Measurements from ENCODE around the gene EPAS1. TPM values are rescaled to one million over a fixed set of nuclear protein-coding genes. Genes with fewer than 3 reads are reported as not detected.

EPAS1 gene
- total and polyA plus RNA-seq, 2 of the 13 experiments (the other 11 are each of a cell fraction or from before 2014, with no cell fraction given): 47.1 to 182 TPM

DNA sequence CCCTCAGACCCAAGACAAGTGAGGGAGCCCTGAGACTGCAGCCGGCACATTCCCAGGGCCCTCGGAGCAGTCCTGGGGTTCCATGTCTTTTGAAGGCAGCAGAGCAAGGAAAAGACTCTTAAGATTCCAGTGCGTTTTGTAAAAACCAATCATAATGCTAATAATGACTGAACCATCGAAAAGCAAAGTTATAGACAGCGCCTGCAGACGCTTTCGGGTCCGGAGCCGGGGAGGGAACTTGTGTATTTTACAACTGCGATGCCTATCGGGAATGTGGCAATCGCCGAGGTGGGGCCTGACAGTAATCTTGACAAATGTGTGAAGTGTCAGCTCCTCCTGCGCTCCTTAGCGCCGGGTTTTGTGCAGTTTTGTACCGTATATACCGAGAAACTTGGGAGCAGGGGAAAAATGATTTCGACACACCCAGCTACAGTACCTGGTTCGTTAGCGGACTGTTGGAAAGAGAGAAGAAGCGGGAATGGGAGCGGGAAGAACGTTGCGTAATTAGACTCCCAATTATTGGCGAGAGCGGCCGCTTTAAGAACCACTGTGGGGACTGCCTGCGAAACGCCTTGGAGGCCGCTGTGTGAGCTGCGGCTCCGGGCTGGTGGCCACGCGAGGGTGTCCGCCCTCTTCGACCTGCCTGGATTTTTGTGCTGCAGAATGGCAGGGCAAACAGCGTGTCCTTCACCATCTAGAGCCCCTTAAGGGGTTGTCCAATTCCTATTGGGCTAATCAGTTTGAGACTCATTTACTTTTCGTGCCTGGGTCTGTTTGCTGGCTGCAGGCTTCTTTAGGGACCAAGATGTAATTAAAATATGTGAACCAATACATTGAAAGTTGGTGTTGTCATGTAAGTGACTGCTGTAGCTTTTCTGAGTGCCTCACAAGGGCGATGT, 2.4 kb downstream of the EPAS1 start (continued):
- no peak for TF ChIP-seq REXO4 (CRISPR knock-in tag; IDR thresholded peaks at IDR 0.05; ENCODE audit: borderline replicate concordance)
- TF ChIP-seq RELA (CRISPR knock-in tag; IDR thresholded peaks at IDR 0.05): no peak
- no peak; the same call in 1 of the 2 replicates for TF ChIP-seq TGIF2 (CRISPR knock-in tag; IDR thresholded peaks at IDR 0.05)
- no peak for TF ChIP-seq KDM2A (CRISPR knock-in tag; IDR thresholded peaks at IDR 0.05; ENCODE audit: borderline replicate concordance, low read depth)
- TF ChIP-seq ZNF660 (CRISPR knock-in tag; IDR thresholded peaks at IDR 0.05; ENCODE audit: borderline replicate concordance, low read depth): no peak
- TF ChIP-seq ZSCAN12 (CRISPR knock-in tag; IDR thresholded peaks at IDR 0.05): no peak
- no peak for TF ChIP-seq ZBTB42 (CRISPR knock-in tag; IDR thresholded peaks at IDR 0.05)
- TF ChIP-seq NONO (IDR thresholded peaks at IDR 0.05): no peak
- TF ChIP-seq NONO (CRISPR knock-in tag; conservative IDR thresholded peaks at IDR 0.05): peak; percentile 16; the same call in 1 of the 2 replicates
- TF ChIP-seq, protein P1, sequence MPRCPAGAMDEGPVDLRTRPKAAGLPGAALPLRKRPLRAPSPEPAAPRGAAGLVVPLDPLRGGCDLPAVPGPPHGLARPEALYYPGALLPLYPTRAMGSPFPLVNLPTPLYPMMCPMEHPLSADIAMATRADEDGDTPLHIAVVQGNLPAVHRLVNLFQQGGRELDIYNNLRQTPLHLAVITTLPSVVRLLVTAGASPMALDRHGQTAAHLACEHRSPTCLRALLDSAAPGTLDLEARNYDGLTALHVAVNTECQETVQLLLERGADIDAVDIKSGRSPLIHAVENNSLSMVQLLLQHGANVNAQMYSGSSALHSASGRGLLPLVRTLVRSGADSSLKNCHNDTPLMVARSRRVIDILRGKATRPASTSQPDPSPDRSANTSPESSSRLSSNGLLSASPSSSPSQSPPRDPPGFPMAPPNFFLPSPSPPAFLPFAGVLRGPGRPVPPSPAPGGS (CRISPR knock-in tag; IDR thresholded peaks at IDR 0.05): no peak
- no peak for TF ChIP-seq RFX5 (IDR thresholded peaks at IDR 0.05; ENCODE audit: low read depth, low read length)
- TF ChIP-seq, protein P2, sequence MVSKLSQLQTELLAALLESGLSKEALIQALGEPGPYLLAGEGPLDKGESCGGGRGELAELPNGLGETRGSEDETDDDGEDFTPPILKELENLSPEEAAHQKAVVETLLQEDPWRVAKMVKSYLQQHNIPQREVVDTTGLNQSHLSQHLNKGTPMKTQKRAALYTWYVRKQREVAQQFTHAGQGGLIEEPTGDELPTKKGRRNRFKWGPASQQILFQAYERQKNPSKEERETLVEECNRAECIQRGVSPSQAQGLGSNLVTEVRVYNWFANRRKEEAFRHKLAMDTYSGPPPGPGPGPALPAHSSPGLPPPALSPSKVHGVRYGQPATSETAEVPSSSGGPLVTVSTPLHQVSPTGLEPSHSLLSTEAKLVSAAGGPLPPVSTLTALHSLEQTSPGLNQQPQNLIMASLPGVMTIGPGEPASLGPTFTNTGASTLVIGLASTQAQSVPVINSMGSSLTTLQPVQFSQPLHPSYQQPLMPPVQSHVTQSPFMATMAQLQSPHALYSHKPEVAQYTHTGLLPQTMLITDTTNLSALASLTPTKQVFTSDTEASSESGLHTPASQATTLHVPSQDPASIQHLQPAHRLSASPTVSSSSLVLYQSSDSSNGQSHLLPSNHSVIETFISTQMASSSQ (IDR thresholded peaks at IDR 0.05; ENCODE audit: low read depth): 0 out of 2 replicates have a peak, but pooled peaks have one; percentile 7
- TF ChIP-seq, protein P2 (CRISPR knock-in tag; IDR thresholded peaks at IDR 0.05; ENCODE audit: borderline replicate concordance): no peak
- no peak for TF ChIP-seq EEA1 (CRISPR knock-in tag; IDR thresholded peaks at IDR 0.05; ENCODE audit: borderline replicate concordance)
- TF ChIP-seq, protein P3, sequence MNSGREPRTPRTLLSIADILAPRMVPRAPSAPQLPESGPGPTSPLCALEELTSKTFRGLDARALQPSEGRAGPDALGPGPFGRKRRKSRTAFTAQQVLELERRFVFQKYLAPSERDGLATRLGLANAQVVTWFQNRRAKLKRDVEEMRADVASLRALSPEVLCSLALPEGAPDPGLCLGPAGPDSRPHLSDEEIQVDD (CRISPR knock-in tag; IDR thresholded peaks at IDR 0.05; ENCODE audit: borderline replicate concordance): no peak
- peak; percentile 69 for TF ChIP-seq ASH2L (IDR thresholded peaks at IDR 0.05; ENCODE audit: insufficient read length, low read depth, low read length)
- peak; percentile 48; the same call in 1 of the 2 replicates for TF ChIP-seq ZSCAN21 (CRISPR knock-in tag; IDR thresholded peaks at IDR 0.05; ENCODE audit: borderline replicate concordance)
- no peak for TF ChIP-seq ZNF329 (CRISPR knock-in tag; IDR thresholded peaks at IDR 0.05; ENCODE audit: low read depth)
- peak; percentile 31; the same call in 1 of the 2 replicates for TF ChIP-seq ARNT2 (CRISPR knock-in tag; IDR thresholded peaks at IDR 0.05; ENCODE audit: low read depth)
- no peak for TF ChIP-seq ONECUT2 (CRISPR knock-in tag; IDR thresholded peaks at IDR 0.05)
- TF ChIP-seq ZNF232 (CRISPR knock-in tag; IDR thresholded peaks at IDR 0.05; ENCODE audit: borderline replicate concordance): no peak
- no peak for TF ChIP-seq ZNF552 (CRISPR knock-in tag; IDR thresholded peaks at IDR 0.05; ENCODE audit: borderline replicate concordance)
- TF ChIP-seq ARID2 (CRISPR knock-in tag; IDR thresholded peaks at IDR 0.05; ENCODE audit: borderline replicate concordance): no peak
- TF ChIP-seq MED13 (CRISPR knock-in tag; IDR thresholded peaks at IDR 0.05): 0 out of 2 replicates have a peak, but pooled peaks have one; percentile 2
